Measurements from ENCODE around the gene MAN2B2.
"Not testable (repeated sequence)": the region's sequence is repeated elsewhere in the genome, so short reads cannot be mapped to it uniquely, and the experiment has no call there.

MAN2B2 gene

DNA sequence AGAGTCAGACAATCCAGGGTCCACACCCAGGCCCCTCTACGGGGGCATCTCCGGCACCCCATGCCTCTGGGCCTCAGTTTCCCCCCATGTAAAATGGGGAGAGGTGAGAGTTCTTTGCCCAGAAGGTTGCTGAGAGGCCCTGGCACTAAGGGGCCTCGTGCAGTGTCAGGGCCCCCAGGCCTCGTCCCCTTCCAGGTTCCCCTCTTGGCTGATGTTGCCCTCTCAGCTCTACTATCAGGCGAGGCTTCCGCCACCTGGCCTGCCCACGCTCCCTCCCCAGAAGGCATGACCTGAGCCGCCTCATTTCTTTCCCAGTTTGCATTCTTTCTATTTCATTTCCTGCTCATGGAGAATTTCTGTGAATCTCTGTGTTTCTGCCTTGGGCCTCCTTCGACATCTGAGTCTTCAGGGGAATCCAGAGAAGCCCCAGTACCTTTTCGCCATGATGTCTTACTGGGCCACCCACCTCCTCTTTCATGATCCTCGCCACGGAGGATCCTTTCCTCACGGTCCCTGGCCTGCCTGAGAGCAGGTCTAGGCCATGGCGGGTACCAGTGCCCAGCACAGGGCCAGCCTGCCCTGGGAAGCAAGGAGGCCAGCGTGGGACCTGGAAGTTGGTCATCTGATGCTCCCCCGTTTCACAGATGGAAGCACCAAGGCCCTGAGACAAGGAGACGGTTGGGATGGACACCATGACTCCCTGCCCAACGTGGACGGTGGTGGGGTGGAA lies 43.6 kb downstream of the MAN2B2 start:
- no peak for DNase-seq

- DNase-seq = no peak
These were observed 44.1 kb downstream of the MAN2B2 start for GRCh38 chr4:6619116-6619465.

GRCh38 chr4:6619466-6620255 lies 44.7 kb downstream of the MAN2B2 start:
- no peak for DNase-seq

DNA sequence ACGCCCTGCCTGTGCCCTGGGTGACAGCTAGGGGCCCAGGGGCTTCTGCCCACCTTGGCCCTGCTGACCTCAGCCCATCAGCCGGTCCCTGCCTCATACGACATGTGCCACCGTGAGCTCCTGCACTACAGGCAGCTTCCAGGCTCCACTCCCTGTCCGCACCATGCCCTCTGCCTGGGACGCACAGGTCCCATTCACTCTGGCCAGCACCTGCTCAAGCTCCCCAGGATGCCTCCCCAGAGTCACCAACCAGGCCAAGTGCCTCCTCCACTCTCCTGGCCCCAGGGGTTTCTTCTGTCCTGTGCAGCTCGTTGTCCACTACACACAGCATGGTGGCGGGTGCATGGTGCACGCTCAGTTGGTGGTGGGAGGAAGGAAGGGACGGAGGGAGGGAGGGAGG lies 45.3 kb downstream of the MAN2B2 start:
- no peak for DNase-seq

DNA sequence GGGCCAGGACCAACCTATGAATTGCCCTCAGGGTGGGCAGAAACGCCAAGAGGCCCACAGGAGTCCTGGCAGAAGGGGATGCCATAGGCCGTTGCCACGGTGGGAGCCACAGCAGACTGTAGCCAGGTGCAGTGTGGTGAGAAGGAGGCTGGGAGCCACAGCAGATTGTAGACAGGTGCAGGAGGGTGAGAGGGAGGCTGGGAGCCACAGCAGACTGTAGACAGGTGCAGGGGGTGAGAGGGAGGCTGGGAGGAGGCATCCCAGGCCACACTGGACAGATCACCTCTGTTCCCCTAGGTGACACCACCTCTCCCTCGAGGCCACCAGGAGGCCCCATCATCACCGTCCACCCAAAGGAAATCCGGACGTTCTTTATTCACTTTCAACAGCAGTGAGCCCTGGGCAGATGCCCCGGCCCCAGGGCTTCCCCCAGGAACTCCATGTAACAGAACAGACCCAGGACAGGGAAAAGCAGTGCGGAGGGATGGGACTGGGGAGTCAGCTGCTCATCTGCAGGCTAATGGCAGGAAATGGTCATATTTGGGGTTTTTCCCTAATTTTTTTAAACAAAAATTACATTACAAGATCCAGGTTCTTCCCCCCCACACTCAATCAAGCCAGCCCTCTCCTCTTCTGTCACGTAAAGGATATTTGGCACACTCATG lies 46.0 kb downstream of the MAN2B2 start:
- no peak for DNase-seq

DNA sequence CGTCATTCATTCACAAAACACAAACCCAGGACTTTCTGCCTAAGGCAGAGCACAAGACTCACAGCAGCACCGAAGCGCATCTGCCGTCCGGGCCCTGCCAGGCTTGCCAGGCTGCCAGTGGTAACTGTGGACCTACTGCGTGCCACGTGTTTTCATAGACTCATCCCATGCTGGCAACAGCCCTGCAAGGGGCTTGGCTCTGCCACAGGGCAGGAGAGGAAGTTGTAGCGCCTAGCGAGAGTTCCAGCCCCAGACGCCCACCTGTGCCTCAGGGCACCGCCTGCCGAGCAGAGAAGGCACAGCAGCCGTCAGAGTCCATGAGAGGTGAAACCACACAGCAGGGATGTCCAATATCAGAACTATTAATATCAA lies 46.6 kb downstream of the MAN2B2 start:
- no peak for DNase-seq

DNA sequence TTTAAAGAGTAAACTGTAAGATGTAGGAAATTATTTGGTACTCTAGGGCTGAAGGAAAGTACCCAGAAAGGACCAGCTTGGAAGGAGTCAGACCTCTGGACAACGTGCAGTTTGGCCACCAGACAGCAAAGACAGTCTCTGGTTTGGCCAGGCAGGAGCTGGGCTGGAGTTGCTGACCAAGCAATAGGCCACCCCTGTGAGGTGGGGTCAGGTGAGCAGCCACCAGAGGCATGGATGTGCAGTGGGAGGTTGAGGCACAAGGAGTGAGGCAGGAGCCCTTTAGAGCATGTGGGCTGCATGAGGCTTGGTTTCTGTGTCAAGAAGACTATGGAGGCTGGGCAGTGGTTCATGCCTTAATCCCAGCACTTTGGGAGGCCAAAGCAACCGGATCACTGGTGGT lies 47.8 kb downstream of the MAN2B2 start:
- no peak for DNase-seq

- DNase-seq = no peak
These were observed 50.3 kb downstream of the MAN2B2 start for GRCh38 chr4:6625256-6625655.

DNA sequence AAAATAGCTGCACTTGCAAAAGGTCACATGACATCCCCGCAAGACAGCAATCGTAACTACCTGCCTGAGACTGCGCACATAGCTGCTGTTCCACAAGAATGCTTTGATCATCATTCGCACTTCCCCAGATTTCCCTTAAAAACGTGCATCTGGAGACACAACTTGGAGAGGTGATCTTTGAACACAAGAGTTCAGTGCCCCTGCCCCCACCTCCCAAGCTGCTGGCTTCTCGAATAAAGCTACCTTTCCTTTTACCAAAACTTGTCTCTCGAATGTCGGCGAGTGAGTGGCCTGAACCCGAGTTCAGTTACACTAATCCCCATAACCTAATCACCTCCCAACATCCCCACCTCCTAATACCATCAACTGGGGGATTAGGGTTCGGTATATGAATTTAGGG lies 51.1 kb downstream of the MAN2B2 start:
- no peak for DNase-seq

DNA sequence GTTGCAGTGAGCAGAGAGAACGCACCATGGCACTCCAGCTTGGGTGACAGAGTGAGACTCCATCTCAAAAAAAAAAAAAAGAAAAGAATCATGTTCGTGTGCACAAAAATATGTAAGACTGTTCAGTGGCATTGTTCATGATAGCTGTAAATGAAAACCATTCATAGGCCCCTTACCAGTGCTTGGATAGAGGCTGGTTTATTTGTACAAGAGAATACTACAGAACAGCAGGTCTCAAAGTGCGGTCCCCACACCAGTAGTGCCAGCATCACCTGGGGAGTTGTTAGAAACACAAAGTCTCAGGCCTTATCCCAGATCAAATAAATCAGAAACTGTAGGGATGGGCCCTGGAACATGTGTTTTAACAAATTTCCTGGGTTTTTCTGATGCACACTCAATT lies 52.8 kb downstream of the MAN2B2 start:
- no peak for DNase-seq

- not testable (repeated sequence) for DNase-seq
These were observed 53.5 kb downstream of the MAN2B2 start for GRCh38 chr4:6628484-6628883.

GRCh38 chr4:6632125-6632524 lies 57.1 kb downstream of the MAN2B2 start:
- no peak for DNase-seq

DNA sequence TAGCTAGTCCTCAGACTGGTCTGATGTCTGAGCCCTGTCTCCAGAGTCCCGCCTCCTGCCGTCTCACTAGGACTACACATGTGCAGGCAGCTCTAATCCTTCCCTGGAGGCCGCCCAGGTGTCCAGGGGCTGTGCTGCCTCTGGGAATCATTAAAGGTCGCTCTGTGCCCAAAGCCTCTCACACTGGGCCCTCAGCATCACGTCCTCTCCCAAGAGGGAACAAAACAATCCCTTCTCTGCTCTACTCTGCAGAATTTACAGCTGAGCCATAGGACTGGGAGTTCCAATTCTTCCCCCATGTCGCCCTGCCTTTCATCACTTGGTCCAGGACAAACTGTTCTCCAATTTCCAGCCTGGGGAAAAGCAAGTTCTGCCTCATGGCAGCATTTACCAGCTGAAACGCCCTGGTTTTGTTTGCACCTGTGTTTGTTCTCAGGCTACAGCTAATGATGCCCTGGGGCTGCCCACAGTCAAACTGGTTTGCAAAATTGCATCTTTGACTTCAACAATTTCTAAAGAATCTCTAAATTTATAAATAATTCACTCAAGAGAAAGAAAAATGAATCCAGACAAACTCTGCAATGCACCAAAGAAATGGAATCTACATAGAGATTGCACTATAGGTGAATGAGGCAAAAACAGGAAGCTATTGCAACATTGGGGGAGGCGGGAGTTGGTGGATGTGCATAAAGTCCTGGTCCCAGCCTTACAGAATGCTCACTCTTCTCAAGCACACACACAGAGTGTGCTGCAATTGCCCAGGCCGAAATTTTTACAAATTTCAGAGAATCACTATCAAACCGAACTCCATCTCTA lies 58.3 kb downstream of the MAN2B2 start:
- DNase-seq = no peak

GRCh38 chr4:6634746-6635145 lies 59.8 kb downstream of the MAN2B2 start:
- DNase-seq = no peak

GRCh38 chr4:6639137-6639680 lies 64.2 kb downstream of the MAN2B2 start:
- DNase-seq = no peak

- peak; percentile 95 for DNase-seq
These were observed 65.5 kb downstream of the MAN2B2 start, which contains the start of gene MRFAP1 for GRCh38 chr4:6640292-6641163. Gene MRFAP1, plus strand, starts transcription at chr4:6640685. Its CDS starts 178 bp downstream, at chr4:6640863.

GRCh38 chr4:6641164-6641970 lies 66.4 kb downstream of the MAN2B2 start:
- DNase-seq = peak; percentile 60

DNA sequence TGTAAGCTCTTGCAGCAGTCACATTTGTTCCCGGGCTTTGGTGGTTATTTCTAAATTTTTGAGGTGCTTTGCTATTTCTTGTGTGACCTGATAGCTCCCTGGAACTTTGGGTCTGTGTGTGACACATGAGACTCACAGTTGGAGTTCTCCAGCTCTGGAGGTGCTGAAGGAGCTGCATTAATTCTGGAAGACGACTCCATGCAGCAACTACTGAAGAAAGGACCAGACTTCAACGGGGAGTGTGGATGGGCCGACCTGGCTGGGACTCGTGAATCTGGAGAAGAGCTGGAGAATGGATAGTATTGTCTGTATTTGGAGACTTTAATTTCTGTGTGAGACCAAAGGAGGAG lies 67.0 kb downstream of the MAN2B2 start:
- no peak for DNase-seq

DNA sequence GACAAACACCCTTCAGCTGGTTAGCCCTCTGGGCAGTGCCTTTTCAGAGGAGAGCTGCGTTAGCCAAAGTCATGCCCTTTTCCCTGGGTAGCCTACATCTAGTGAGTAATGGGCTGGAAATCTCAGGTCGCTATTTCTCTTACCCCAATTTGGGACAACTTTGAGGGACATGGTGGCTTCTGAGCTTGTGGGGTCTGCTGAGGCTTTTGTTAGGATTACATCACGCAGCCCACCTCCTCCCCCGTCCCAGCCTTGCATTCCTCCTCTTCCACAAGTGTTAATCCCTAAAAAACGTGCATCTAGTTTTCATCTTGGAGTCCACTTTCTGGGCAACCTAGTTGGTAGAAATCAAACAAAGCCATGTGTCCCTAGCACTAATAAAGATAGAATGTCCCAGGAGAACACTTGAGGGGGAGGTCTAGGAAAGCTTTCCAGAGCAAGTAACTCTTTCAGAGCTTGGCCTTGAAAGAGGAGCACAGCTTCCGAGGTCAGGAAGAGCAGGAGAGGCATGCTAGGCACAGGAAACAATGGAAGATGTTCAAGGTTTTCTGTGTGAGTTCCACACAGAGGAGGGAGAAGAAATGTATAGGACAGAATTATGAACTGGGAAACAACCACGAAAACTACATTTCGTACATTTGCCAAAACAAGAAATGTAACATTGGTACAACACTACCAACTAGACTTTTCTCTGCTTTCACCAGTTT lies 68.3 kb downstream of the MAN2B2 start:
- no peak for DNase-seq

Measured in left hindlimb (tissue), 1 donor.